NK-92 (cell line): ENCODE measurements around the gene ASXL1.

Source experiments
- DNase-seq: peaks from one replicate; lab custom pipeline; 2025; ENCODE audit not compliant: unreplicated experiment; lab: John Stamatoyannopoulos, UW

The ASXL1 gene

DNA sequence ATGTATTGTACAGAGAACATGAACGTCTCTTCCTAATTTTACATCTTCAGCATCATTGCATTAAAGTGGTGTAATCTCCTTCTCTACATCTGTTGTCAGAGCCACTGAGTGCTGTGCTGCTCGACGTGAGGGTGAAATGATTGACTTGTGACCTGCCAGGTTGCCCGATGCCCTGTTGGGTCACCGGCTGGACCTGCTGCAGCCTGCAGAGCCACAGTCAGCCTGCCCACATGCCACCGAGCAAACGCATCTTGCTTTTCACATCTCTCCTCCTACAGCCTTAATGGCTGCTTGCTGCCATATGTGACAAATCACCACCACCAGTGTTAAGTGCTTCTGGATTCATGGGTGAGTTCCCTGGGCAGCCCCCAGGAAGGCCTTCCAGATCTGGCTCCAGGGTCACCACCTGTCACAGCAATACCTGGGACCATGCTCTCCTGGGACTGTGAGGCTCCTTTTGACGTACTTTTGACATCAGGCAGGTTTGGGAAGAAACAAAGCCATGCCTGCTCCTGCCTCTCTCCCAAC, 80.3 kb downstream of the ASXL1 start:
- no peak for DNase-seq

DNA sequence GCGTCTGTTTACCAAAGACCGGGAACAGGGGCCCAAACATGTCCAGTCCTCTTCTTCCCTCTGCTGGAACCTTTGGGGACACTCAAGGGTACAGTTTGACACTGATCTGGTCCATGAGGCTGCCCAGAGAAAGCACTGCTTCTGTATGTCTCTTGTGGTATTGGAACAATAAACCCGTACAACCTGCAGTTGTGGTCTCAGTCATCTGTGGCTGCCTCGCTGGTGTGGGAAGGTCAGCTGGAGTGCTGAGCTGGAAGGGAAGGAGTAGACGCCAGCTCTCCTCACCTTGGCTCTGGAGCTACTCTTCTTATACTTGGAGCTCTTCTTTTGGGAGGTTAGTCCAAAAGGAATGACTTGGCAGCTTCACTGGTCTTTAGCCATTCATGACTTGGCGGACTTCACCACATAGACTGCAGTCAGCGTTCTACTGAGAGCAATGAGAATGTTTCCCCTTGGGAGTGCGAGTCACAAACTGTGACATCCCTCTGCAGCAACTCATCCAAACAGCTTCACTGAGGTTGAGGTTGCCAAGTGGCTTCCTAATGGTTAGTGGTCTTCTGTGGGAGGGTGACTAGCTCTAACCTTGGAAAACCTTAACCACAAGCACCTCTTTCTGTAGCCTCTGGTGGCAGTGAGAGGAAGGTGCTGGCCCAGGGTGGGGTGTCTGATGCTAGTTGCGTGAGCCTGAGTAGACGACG, 81.2 kb downstream of the ASXL1 start:
- DNase-seq = no peak

- no peak for DNase-seq
Observed at GRCh38 chr20:32440069-32440757, 82.1 kb downstream of the ASXL1 start.

GRCh38 chr20:32440758-32441078, 82.6 kb downstream of the ASXL1 start:
- no peak for DNase-seq

- DNase-seq = no peak
Observed at GRCh38 chr20:32441638-32442037, 83.5 kb downstream of the ASXL1 start.

- no peak for DNase-seq
Observed at GRCh38 chr20:32442630-32443373, 84.7 kb downstream of the ASXL1 start.

GRCh38 chr20:32443386-32443974, 85.3 kb downstream of the ASXL1 start:
- DNase-seq = no peak

- DNase-seq = no peak
Observed at GRCh38 chr20:32444474-32445220, 86.5 kb downstream of the ASXL1 start.

DNA sequence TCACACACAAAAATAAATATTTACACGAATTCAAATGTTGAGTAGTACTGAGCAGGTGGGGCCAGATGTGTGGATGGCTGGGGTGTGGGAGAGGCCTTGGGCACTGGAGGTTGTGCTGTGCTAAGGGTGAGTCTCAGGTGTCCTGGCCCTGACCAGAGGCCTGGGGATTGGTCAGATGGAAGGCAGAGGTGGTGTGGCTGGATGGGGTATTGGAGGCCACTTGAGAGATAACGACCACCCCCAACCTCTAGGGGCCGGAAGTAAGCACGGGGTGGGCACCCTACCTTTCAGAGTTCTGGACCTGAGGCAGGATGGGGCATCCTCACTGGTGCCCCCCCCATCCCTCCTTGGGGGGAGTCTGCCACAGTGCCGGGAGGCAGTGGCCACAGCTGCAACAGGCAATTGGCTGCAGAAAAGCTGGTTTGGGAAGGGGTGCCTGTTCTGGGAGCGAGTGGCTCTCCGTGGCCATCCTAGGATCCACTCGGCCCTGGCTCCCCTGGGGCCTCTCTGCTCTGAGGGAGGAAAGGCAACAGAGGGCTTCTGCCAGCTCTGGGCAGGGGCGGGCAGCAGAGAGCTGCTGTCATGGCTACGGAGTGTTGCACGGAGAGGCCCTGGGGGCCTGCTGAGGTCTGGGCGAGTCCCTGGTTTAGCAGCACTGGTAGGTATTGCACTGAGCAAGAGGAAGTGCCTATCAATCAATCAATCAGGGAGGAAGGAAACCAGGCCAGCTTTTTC, 87.6 kb downstream of the ASXL1 start:
- no peak for DNase-seq

DNA sequence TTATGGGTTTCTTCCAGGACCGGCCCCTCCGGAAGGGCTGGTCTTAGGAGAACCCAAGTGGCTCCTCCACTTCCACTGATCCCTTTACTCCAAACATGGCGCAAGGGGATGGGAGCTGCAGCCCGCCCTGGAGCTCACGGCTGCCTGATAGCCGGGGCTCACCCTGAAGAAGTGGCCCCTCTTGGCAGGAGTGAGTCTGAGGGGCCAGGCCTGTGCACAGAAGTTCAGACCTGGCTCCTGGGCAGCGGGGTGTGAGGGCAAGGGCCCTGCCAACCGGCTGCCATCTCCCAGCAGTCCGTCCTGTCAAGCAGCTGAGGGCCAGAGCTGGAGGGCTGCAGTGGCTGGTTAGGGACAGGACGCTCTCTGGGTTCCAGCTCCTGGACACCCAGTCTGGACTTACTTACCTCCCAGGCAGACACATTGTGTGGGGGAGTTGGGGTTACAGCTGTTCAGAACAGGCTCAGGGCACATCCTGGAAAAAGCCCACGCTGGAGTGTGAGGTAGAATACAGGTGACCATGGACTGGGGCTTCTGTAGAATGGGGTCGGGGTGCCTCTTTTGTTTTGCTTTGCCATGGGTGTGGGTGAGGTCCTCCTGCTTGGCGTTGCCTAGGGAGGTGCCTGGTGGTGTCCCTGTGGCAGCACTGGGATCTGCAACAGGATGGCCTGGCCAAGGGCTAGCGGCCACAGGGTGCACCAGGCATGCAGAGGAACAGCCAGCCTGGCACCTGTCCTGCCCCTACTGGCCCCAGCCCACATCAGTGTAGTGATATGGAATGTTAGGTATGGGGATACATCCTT, 88.4 kb downstream of the ASXL1 start:
- no peak for DNase-seq

DNA sequence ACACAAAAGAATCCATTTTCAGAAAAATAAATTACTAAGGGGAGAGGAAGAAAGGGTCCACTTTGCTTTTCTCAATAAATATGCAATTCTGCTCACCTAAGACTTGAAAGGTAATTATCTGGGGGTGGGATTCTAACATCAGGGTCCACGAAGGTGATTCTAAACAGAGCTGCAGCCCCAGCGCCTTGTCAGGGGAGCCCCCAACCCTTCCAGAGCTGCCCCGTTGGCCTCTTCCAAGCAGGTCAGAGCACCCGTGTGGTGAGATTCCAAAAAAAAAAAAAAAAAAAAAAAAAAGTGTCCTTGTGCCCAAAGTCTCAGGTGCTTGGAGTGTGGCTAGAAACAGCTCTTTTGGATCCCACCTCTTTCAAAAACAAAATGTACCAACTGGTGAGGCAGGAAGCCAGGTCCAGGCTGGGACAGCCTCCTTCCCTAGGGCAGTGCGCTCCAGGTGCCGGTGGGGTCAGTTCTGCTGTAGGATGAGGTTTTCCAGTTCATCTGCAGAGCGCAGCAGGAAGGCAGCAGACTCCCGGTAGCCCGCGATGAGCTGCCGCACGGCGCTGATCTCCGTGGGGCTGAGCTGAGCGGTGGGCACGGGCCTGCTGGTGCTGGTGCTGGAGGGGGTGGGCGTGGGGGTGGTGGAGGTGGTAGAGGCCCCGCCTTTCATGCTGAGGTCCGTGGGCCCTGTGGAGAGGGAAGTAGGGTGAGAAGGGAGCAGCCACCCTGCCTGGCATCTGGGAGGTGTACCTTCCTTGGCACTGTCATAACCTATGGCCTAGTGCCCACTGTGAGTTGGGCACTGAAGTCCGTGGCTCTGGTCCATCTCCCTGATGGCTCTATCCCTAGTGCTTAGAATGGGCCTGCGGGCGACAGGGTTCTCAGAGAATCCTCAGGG, 89.3 kb downstream of the ASXL1 start:
- no peak for DNase-seq

GRCh38 chr20:32448306-32449056, 90.3 kb downstream of the ASXL1 start:
- DNase-seq = no peak

GRCh38 chr20:32449057-32449889, 91.1 kb downstream of the ASXL1 start:
- no peak for DNase-seq

DNA sequence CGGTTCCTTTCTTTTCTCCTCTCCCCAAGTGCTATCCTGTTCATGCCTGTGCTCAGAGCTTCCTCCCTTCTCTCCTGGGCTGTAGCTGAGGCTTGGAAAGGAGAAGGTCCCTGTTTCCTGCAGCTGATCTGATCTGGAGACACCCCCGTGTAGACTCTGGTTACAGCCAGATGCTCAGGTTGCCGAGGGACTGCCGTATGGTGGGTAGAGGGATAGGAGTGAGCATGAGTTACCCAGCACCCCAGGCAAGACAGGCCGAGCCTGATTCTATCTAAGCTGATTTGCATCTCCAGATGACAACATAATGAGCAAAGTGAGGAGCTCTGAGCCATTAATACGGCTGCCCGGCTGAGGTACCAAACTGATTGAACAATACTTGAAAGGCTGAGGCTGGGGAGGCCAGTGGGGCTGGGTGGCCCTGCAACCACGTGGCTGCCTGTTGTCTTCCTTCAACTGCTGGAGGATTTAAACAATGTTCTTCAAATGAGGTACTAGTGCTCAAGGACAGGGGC, 91.8 kb downstream of the ASXL1 start:
- DNase-seq = no peak

- no peak for DNase-seq
Observed at GRCh38 chr20:32450484-32451061, 92.4 kb downstream of the ASXL1 start.

GRCh38 chr20:32451340-32451681, 93.2 kb downstream of the ASXL1 start:
- no peak for DNase-seq
